Measurements from ENCODE around the gene RASSF6. TPM values are rescaled to one million over a fixed set of nuclear protein-coding genes. Genes with fewer than 3 reads are reported as not detected.

RASSF6 gene
- total RNA-seq, 3 donors from 2014 or later: 15.1 to 41.1 (median 27.1) TPM

- TF ChIP-seq, protein P1, sequence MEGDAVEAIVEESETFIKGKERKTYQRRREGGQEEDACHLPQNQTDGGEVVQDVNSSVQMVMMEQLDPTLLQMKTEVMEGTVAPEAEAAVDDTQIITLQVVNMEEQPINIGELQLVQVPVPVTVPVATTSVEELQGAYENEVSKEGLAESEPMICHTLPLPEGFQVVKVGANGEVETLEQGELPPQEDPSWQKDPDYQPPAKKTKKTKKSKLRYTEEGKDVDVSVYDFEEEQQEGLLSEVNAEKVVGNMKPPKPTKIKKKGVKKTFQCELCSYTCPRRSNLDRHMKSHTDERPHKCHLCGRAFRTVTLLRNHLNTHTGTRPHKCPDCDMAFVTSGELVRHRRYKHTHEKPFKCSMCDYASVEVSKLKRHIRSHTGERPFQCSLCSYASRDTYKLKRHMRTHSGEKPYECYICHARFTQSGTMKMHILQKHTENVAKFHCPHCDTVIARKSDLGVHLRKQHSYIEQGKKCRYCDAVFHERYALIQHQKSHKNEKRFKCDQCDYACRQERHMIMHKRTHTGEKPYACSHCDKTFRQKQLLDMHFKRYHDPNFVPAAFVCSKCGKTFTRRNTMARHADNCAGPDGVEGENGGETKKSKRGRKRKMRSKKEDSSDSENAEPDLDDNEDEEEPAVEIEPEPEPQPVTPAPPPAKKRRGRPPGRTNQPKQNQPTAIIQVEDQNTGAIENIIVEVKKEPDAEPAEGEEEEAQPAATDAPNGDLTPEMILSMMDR (IDR thresholded peaks at IDR 0.05): no peak
- Histone ChIP-seq H3K9me3 (no peaks in the 10 kb centered on the region), H3K4me1 (ENCODE audit: low read depth) (no peaks in the 10 kb centered on the region), H3K4me3 (no peak overlapping the region), H3K36me3 (ENCODE audit: low read depth) (no peaks in the 10 kb centered on the region)
- intact Hi-C loops (cut with DNase I, micrococcal nuclease): loop anchor here (5.0 to 10.0 kb wide), 2 partner anchors 469 to 471 kb away; no protein-coding TSS in a partner anchor
- no peak for DNase-seq
- ATAC-seq: no peak
Measured at GRCh38 chr4:73663576-73663975, 43.3 kb upstream of the RASSF6 start.

- Histone ChIP-seq H3K9me3 (no peaks in the 10 kb centered on the region), H3K4me1 (ENCODE audit: low read depth) (no peaks in the 10 kb centered on the region), H3K4me3 (no peak overlapping the region), H3K36me3 (ENCODE audit: low read depth) (no peaks in the 10 kb centered on the region)
- DNase-seq (no peak), ATAC-seq (peak; percentile 71)
- intact Hi-C loops (cut with DNase I, micrococcal nuclease): loop anchor here (5.0 to 10.0 kb wide), 2 partner anchors 469 to 472 kb away; no protein-coding TSS in a partner anchor
- TF ChIP-seq, protein P1 (IDR thresholded peaks at IDR 0.05): no peak
Measured at GRCh38 chr4:73662709-73663546, 42.7 kb upstream of the RASSF6 start.

- H3K4me3 ChIP-seq: no peak overlapping the region
- intact Hi-C loops (cut with DNase I, micrococcal nuclease): loop anchor here (5.0 to 10.0 kb wide), 2 partner anchors 471 to 473 kb away; no protein-coding TSS in a partner anchor
- no peaks in the 10 kb centered on the region for H3K9me3 ChIP-seq
- H3K4me1 ChIP-seq (ENCODE audit: low read depth): no peaks in the 10 kb centered on the region
- H3K36me3 ChIP-seq (ENCODE audit: low read depth): no peaks in the 10 kb centered on the region
- no peak for DNase-seq
- no peak for ATAC-seq
- TF ChIP-seq, protein P1 (IDR thresholded peaks at IDR 0.05): no peak
Measured at GRCh38 chr4:73661646-73662119, 41.4 kb upstream of the RASSF6 start.

GRCh38 chr4:73660808-73661207 lies 40.6 kb upstream of the RASSF6 start:
- Histone ChIP-seq H3K4me3 (no peak overlapping the region), H3K9me3 (no peaks in the 10 kb centered on the region), H3K4me1 (ENCODE audit: low read depth) (no peaks in the 10 kb centered on the region), H3K36me3 (ENCODE audit: low read depth) (no peaks in the 10 kb centered on the region)
- intact Hi-C loops (cut with DNase I, micrococcal nuclease): loop anchor here (5.0 to 10.0 kb wide), 2 partner anchors 471 to 474 kb away; no protein-coding TSS in a partner anchor
- DNase-seq (no peak), ATAC-seq (no peak)
- TF ChIP-seq, protein P1 (IDR thresholded peaks at IDR 0.05): no peak

GRCh38 chr4:73653695-73654106 lies 33.5 kb upstream of the RASSF6 start:
- TF ChIP-seq, protein P1 (IDR thresholded peaks at IDR 0.05): no peak
- Histone ChIP-seq H3K4me3 (no peak overlapping the region), H3K9me3 (no peaks in the 10 kb centered on the region), H3K36me3 (ENCODE audit: low read depth) (no peaks in the 10 kb centered on the region), H3K4me1 (ENCODE audit: low read depth) (no peaks in the 10 kb centered on the region)
- peak in 1 of 3 donors; percentile 50 for DNase-seq
- intact Hi-C loops (cut with DNase I, micrococcal nuclease): loop anchor here (5.0 kb wide), 2 partner anchors 61 to 81 kb away; no protein-coding TSS in a partner anchor
- ATAC-seq: peak; percentile 88
